22Rv1 (cell line): Measurements from ENCODE around the gene C16orf87.
A peak's percentile ranks its signal among the peaks of the same experiment; 100 is the strongest.

Experiments
- H3K27ac ChIP-seq: fragments of 450-650 bp; 2 replicates; pipeline ENCODE4 v1.5.1; 2017
- ZFX ChIP-seq: fragments of 450-650 bp; IDR thresholded peaks from 2 replicates; pipeline ENCODE4 v1.6.1; 2017; ENCODE audit warnings: antibody characterized with exemption, borderline replicate concordance
- TF ChIP-seq, protein P1 (sequence below): fragments of 450-650 bp; IDR thresholded peaks from 2 replicates; pipeline ENCODE4 v1.5.1; 2017; ENCODE audit warnings: mild to moderate bottlenecking

Gene C16orf87

DNA sequence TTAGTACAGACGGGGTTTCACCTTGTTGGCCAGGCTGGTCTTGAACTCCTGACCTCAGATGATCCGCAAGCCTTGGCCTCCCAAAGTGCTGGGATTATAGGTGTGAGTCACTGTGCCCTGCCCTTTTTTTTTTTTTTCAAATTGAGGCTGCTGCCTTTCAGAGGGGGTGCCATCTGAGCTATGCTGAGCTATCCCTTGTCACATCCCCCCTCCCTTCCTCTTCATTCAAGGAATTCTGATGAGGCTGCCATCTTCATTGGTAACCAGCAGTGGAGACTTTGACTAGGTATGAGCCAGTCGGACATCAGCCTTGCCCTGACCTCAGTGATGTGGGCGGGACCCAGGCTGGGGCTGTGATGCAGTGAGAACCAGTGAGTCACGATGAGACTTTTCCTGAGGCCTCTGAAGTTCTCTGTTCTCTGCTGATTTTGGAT, 28.8 kb upstream of the C16orf87 start:
- no peak for TF ChIP-seq ZFX
- TF ChIP-seq, protein P1, sequence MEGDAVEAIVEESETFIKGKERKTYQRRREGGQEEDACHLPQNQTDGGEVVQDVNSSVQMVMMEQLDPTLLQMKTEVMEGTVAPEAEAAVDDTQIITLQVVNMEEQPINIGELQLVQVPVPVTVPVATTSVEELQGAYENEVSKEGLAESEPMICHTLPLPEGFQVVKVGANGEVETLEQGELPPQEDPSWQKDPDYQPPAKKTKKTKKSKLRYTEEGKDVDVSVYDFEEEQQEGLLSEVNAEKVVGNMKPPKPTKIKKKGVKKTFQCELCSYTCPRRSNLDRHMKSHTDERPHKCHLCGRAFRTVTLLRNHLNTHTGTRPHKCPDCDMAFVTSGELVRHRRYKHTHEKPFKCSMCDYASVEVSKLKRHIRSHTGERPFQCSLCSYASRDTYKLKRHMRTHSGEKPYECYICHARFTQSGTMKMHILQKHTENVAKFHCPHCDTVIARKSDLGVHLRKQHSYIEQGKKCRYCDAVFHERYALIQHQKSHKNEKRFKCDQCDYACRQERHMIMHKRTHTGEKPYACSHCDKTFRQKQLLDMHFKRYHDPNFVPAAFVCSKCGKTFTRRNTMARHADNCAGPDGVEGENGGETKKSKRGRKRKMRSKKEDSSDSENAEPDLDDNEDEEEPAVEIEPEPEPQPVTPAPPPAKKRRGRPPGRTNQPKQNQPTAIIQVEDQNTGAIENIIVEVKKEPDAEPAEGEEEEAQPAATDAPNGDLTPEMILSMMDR = no peak
- no peak overlapping the region for H3K27ac ChIP-seq

DNA sequence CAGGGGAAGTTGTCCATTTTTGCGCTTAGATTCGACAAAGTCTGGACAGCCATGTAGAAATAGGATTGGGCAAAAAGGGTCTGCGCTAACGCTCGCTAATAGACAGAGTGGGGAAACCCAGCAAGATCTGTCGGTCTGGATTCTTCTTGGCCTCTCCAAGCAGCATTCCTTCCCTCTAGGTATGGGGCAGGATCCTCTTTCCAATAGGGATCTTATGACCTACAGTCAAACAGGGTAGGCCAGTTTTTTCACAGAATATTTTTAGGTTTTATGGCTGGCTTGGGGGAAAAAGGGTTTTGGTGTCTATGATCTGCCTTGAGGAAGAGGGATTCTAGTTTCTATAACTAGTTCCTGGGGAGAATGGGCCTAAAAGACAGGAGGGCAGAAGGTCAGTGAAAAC, 27.2 kb upstream of the C16orf87 start:
- no peak overlapping the region for H3K27ac ChIP-seq
- TF ChIP-seq ZFX = no peak
- TF ChIP-seq, protein P1 = no peak

DNA sequence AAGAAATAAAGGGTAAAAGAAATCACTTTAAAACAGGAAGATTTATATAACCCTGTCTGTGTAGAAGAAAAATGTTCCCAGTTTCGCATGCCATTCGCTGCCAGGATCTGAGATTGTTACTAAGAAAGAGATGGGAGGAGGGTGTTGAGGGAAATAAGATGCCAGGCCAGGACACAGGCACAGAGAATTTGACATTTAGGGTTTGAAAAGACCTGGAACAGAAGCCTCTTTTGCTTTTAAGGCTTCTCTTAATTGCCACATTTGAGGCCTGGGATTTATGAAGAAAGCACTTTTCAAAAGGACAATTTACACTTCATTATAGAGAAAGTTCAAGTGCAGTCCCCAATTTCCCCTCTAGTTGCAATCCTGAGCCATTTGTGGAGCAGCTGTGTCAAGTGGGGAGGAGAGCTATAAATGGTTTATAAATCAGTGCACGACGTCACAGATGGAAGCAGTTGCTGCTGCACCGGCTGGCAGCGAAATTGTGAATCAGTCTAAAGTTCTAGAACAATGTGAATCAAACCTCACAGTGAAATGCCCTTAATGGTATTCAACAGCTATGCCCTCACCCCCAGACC, 26.5 kb upstream of the C16orf87 start:
- no peak overlapping the region for H3K27ac ChIP-seq
- TF ChIP-seq ZFX = no peak
- TF ChIP-seq, protein P1 = peak; percentile 53

DNA sequence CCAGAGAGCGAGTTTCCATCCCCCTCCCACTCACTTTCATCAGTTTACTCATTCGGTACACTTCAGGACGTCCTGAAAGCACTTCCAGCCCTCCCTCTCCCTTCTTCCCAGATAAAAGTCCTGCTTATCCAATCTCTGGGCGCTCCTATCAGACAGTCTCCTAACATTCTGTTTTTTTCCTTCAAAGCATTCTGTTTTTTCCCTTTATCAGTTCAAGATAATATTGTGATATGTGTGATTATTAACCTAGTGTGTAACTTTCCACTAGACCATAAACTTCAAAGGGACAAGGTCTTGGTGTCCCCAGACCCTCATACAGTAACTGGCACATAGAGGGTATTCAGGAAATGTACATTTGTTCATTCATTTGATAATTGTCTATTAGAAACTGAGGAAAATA, 24.4 kb upstream of the C16orf87 start:
- no peak for TF ChIP-seq ZFX
- TF ChIP-seq, protein P1 = no peak

DNA sequence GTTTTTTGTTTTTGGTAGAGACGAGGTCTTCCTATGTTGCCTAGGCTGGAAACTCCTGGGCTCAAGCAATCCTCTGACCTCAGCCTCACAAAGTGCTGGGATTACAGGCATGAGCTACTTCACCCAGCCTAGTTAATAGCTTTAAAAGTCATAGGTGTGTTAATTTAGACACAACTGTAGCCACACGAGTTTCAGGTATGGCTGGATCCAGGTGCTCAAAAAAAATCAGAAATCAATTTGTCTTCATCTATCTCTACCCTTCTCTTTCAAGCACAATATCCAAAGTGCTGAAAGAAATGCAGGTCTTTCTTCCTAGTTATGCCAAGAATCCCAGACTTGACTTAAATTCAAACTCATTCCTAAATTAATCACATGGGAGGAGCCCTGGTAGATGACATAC, 23.9 kb upstream of the C16orf87 start:
- H3K27ac ChIP-seq = no peak overlapping the region
- TF ChIP-seq, protein P1 = no peak
- no peak for TF ChIP-seq ZFX

More for the DNA sequence above, 24.4 kb upstream of the C16orf87 start:
- H3K27ac ChIP-seq = no peak overlapping the region

DNA sequence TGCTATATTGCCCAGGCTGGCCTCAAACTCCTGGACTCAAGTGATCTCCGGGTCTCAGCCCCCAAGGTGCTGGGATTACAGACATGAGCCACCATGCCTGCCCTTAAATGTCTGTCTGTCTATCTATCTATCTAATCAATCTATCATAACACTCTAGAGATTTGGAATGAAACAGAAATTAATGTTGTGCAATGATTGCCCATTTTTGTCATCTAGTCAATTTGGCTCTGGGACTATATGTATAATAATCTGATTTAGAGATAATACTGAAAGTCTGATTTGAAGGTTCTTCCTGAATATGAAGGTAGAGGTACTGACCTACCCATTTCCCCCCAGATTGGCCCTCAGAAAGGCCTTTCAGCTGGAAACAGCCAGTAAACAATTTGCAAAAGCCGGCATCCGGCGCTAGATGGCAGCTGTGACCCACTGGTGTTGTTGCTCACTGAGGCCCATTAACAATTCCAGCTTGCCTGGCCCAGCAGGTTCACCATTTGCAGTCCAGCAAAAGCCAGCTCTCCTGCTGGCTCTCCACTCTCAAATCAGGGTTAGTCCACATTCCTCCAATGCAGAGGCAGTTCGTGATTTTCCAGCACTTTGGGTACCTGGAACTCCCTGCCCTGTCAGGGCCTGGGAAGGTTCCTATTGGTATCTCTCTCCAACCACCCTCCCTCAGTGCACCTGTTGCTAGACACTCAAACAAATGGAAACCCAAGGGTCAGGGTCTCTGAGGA, 22.9 kb upstream of the C16orf87 start:
- no peak overlapping the region for H3K27ac ChIP-seq
- TF ChIP-seq, protein P1 = peak; percentile 92
- no peak for TF ChIP-seq ZFX

DNA sequence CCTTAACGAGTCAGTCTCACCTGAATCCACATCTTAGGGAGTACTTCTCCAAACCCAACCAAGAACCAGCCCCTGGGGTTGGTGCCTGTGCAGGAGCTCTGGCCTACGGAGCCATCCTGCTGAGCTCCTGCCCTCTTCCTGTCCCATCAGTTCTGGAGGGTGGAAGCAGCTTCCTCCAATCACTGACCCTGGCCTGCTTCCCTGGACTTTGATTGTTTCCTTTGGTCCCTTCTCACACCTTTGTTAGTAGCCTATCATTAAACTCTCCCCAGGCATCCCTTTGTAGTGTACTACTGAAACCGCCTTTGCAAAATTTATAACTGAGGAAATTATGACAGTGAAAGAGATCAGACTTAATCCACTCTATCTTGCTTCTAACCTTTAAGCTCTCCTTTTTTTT, 21.1 kb upstream of the C16orf87 start:
- TF ChIP-seq ZFX = no peak
- TF ChIP-seq, protein P1 = no peak
- H3K27ac ChIP-seq = no peak overlapping the region
